Psoas muscle (tissue), 7 donors: Measurements from ENCODE around the gene MTCL3.

Experiments
- ATAC-seq, 4 donors: fragments of 200-7000 bp; cut with Tn5 transposase; one replicate each; pipeline ENCODE4 v1.9.1; 2020; ENCODE audit warnings: moderate library complexity in 3 of 4, mild to moderate bottlenecking in 2 of 4
- DNase-seq, 2 donors: peaks; one replicate each; pipeline ENCODE4 v3.0.0-alpha.2; 2020
- H3K27ac ChIP-seq: fragments of 200-600 bp; one replicate; pipeline ENCODE4 v1.8.0; 2022
- H3K27me3 ChIP-seq, 3 donors: fragments of 200-600 bp in 1 of 3; one replicate each; pipeline versions ENCODE4 v1.6.1 to v1.8.0; 2013 to 2022; ENCODE audit warnings: low read length in 2 of 3, mild to moderate bottlenecking in 2 of 3, moderate library complexity in 1 of 3; ENCODE audit not compliant: insufficient read depth in 3 of 3
- H3K36me3 ChIP-seq, 2 donors: fragments of 200-600 bp in 1 of 2; one replicate each; pipeline versions ENCODE4 v1.6.1 to v1.8.0; 2013 to 2022; ENCODE audit warnings: low read depth in 1 of 2, mild to moderate bottlenecking in 1 of 2, moderate library complexity in 1 of 2; ENCODE audit not compliant: insufficient read depth in 1 of 2
- H3K4me1 ChIP-seq: fragments of 200-600 bp; one replicate; pipeline ENCODE4 v1.8.0; 2022
- H3K4me3 ChIP-seq: fragments of 200-600 bp; one replicate; pipeline ENCODE4 v1.8.0; 2022; ENCODE audit warnings: mild to moderate bottlenecking
- H3K9me3 ChIP-seq: fragments of 200-600 bp; one replicate; pipeline ENCODE4 v1.8.0; 2022
- WGBS, 3 donors: extraction: QIAGEN DNeasy Blood & Tissue Kit; methylation state at CpG; one replicate each; pipeline versions ENCODE4 v1.1.6 to v1.1.7; 2013; 5-methylcytosine and 5-hydroxymethylcytosine counted together
- intact Hi-C, 2 donors: fragments of 100-400 bp; cut with DNase I; formaldehyde crosslinking; loops; one replicate each; pipeline versions ENCODE4 v1.11.0 to v1.14.2; 2022
- TF ChIP-seq, protein P1 (sequence below): fragments of 200-600 bp; IDR thresholded peaks from one replicate; pipeline ENCODE4 v1.8.0; 2022; ENCODE audit warnings: antibody characterized with exemption
- donor health status: healthy with polysubstance abuse.
- donor health status: DM: no; HTN: no; CAD: no; lungs with moderate emphysema.
- donor health status: Bipolar disorder and iron deficiency.
- donor health status: healthy.
- donor health status: DM: yes; HTN: yes; CAD: no.
- donor health status: DM: no; HTN: no; CAD: no.
- donor health status: DM: yes; HTN: yes; CAD: no.

MTCL3 gene

DNA sequence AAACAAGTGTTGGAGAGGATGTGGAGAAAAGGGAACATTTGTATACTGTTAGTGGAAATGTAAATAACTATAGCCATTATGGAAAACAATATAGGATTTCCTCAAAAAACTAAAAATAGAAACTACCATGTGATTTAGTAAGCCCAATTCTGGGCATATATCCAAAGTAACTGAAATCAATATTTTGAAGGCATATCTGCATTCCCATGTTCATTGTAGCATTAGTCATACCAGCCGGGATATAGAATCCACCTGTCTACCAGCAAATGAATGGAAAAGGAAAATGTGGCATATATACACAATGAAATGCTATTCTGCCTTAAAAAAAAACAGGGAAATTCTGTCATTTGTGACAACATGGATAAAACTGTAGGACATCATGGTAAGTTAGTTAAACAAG lies 42.5 kb upstream of the MTCL3 start:
- Histone ChIP-seq H3K27me3 (no peaks in the 10 kb centered on the region), H3K36me3 (no peaks in the 10 kb centered on the region), H3K4me1 (no peaks in the 10 kb centered on the region), H3K9me3 (no peaks in the 10 kb centered on the region), H3K27ac (no peak overlapping the region), H3K4me3 (no peak overlapping the region)
- ATAC-seq (no peak), DNase-seq (no peak)
- 10 to 15% (median 15%) methylated on average over 1 of the region's 1 CpG for WGBS, 3 donors
- TF ChIP-seq, protein P1, sequence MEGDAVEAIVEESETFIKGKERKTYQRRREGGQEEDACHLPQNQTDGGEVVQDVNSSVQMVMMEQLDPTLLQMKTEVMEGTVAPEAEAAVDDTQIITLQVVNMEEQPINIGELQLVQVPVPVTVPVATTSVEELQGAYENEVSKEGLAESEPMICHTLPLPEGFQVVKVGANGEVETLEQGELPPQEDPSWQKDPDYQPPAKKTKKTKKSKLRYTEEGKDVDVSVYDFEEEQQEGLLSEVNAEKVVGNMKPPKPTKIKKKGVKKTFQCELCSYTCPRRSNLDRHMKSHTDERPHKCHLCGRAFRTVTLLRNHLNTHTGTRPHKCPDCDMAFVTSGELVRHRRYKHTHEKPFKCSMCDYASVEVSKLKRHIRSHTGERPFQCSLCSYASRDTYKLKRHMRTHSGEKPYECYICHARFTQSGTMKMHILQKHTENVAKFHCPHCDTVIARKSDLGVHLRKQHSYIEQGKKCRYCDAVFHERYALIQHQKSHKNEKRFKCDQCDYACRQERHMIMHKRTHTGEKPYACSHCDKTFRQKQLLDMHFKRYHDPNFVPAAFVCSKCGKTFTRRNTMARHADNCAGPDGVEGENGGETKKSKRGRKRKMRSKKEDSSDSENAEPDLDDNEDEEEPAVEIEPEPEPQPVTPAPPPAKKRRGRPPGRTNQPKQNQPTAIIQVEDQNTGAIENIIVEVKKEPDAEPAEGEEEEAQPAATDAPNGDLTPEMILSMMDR: no peak
- intact Hi-C loops: no loop called here

DNA sequence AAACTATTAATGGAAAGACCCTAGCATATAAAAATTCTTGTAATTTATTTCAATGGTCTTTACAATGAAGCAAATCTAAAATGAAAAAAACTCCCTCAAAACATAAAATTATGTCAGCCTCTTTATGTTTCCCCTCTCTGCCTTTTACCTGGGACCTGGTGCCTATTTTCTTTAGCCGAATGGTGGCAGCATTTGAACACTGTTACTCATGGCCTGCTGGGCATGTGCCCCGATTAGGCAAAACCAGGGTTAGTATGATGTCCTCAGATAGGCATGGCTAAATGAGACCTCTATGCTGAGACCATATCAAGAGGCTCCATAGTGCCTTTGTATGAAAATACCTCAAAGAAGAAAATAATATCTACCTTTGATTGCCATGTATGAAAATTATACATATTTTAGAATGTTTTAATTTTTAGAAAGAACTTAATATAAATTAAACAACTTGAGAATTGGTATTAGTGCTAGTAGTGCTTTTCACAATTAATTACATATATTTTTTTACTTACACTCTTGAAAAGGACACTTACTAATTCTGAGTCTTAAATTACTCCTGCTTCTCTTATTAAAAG lies 35.4 kb upstream of the MTCL3 start:
- no peaks in the 10 kb centered on the region for H3K9me3 ChIP-seq
- no peak overlapping the region for H3K4me3 ChIP-seq
- no peaks in the 10 kb centered on the region for H3K36me3 ChIP-seq
- intact Hi-C loops: loop anchor here in 1 of 2 donors (5.0 kb wide), 1 partner anchor 88 kb away; no protein-coding TSS in a partner anchor
- TF ChIP-seq, protein P1: peak; percentile 37
- peak; percentile 52 to 67 (median 58) for ATAC-seq
- H3K4me1 ChIP-seq: no peaks in the 10 kb centered on the region
- 21 to 32% (median 21%) methylated on average over 2 of the region's 2 CpGs for WGBS, 3 donors
- H3K27ac ChIP-seq: no peak overlapping the region
- H3K27me3 ChIP-seq: no peaks in the 10 kb centered on the region
- no peak for DNase-seq

DNA sequence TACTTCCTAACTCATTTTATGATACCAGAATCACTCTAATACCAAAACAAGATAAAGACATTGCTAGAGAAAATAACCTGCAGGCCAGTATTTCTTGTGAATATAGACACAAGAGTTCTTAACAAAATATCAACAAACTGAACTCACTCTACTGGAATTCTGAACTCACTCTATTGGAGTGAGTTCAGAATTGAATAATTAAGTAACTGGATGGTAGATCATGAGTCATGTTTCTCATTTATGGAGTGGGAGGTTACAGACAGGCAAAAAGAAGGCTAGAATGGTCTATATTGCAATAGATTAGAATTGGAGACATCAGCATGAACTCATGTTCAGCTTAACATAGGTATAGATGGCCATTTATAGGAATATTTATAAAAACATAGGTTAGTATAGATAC lies 31.3 kb upstream of the MTCL3 start:
- ATAC-seq (no peak), DNase-seq (no peak)
- no peak overlapping the region for H3K4me3 ChIP-seq
- TF ChIP-seq, protein P1: no peak
- H3K27ac ChIP-seq: no peak overlapping the region
- H3K27me3 ChIP-seq: no peaks in the 10 kb centered on the region
- no peaks in the 10 kb centered on the region for H3K36me3 ChIP-seq
- intact Hi-C loops: loop anchor here in 1 of 2 donors (5.0 kb wide), 1 partner anchor 92 kb away; no protein-coding TSS in a partner anchor
- H3K4me1 ChIP-seq: no peaks in the 10 kb centered on the region
- H3K9me3 ChIP-seq: no peaks in the 10 kb centered on the region

DNA sequence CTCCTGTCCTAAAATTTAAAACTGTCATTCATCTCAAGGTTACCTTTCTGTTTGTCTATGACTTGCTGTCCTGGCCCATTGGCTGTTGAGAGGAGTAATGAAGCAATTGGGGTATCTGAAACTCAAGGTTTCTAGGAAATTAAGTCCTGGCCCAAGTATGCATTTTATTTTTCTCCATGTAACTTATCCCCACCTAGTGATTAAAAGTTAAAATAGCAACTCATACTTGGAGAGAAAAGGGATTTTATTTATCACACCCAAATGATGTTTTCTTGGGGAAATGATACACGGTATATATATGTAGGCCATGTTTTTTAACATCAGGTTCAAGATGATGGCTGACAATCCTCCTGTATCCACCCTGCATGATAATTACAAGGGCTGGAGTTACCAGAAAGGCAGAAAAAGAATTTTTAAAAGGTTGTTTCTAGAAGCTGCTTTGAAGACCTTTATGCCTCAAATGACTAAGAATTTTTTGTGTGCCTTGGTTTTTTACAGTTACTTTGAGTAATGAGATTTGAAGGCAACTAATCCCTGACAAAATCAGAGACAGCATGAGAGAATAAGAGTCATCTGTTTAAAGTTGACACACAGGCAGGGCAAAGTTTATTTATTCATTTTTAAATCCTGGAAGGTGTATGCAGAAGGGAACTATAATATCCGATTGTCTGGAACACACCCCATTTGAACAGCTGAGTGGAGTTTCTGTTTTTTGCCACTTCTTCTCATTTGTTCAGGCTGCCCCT lies 28.9 kb upstream of the MTCL3 start:
- WGBS, 3 donors: 48 to 51% (median 50%) methylated on average over 2 of the region's 2 CpGs
- DNase-seq: no peak
- ATAC-seq: no peak
- Histone ChIP-seq H3K4me3 (no peak overlapping the region), H3K27me3 (no peaks in the 10 kb centered on the region), H3K4me1 (no peaks in the 10 kb centered on the region), H3K9me3 (no peaks in the 10 kb centered on the region), H3K36me3 (no peaks in the 10 kb centered on the region), H3K27ac (no peak overlapping the region)
- intact Hi-C loops: no loop called here
- TF ChIP-seq, protein P1: no peak
